Germinal center (tissue), 1 donor: Measurements from ENCODE around the gene TCF7L1.

Source experiments
- DNase-seq: peaks from one replicate; pipeline ENCODE4 v3.0.0; 2012; ENCODE audit warnings: mixed read lengths, low spot score

Gene TCF7L1

DNA sequence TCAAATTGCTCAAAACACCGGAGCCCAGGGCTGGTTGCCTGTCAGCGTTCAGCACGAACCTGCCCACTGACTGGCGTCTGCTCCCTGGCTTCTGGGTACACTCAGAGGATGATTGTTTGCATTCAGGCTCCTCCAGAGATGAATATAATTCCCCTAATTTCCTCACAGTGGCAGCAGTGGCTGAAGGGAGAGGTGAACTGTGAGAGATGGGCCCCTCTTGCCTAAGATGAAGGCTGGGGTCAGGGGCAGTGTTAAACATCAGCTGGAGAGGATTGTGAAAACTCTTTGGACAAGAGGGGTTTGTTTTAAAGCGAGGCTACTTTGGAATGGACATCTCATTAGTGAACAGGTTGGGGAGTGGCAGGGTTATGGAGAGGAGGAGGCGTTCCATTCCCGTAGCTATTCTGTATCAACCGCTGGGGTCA, 31.0 kb downstream of the TCF7L1 start:
- DNase-seq = no peak

DNA sequence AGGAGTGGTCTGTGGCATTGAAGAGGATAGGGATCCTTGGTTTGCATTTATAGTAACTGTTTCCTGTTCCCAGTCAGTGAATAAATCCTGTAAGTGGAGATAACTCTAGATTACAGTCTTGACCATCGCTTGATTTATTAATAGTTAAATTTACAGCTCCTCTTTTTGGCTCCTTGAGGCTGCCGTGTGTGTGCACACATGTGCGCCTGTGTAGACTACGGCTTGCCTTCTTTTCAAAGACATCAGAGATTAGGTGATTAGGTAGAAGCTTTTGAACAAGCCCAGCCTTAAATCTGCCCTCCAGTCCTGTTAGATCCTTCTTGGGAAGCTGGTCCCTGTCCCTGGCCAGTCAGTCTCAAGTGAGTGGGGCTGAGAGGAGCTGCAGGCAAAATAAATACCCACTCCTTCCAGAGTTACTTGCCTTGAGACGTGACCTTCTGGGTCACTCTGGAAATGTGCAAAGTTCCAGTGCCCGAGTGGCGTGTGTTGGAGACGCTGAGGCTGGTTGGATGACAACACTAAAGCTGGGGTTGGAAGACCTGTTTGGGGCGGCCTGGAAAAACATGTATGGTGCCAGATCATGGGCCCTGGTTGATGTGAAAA, 32.0 kb downstream of the TCF7L1 start:
- no peak for DNase-seq

DNA sequence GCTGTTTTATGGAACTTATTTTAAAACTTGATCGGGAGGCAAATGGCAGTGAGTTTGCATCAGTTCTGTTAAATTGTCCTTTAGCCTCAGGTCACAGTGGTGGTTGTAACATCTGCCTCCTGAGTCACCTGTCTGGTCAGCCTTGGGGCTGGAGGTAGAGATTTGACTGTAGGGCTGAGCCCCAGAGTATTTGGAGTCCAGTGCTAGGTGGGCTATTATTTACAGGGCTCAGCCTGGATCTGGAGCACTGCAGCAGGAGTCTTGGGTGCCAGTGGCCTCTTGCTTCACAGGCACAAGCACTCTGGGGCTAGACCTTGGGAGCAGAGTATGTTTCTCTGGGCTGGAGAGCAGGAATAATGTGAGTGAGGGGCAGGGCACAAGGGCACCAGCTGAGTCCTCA, 32.8 kb downstream of the TCF7L1 start:
- no peak for DNase-seq

DNA sequence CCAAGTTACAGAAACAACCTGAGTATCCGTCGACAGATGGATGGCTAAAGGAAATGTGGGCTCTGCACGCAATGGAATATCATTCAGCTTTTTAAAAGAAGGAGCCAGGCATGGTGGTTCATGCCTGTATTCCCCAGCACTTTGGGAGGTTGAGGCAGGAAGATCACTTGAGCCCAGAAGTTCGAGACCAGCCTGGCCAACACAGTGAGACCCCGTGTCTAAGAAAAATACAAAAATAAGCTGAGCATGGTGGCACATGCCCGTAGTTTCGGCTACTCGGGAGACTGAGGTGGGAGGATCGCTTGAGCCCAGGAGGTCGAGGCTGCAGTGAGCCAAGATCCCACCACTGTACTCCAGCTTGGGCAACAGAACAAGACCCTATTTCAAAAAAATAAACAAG, 34.3 kb downstream of the TCF7L1 start:
- no peak for DNase-seq

DNA sequence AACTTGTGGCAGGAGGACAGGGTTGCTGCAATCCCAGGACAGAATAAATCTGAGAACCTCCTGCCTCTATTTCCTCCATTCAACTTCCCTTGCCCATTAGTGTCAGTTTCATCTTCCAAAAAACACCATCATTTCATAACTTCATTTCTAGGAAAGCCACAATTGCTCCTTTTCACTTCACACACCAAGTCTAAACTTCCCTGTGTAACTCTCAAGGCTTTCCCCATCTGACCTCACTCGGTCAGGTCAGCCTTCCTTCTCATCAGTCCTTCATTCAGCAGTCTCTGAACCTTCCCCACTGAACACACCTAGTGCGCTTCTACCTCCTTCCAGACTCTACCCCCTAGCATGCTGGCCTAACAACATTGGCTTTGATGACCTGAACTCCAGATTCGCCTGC, 35.8 kb downstream of the TCF7L1 start:
- DNase-seq = no peak

DNA sequence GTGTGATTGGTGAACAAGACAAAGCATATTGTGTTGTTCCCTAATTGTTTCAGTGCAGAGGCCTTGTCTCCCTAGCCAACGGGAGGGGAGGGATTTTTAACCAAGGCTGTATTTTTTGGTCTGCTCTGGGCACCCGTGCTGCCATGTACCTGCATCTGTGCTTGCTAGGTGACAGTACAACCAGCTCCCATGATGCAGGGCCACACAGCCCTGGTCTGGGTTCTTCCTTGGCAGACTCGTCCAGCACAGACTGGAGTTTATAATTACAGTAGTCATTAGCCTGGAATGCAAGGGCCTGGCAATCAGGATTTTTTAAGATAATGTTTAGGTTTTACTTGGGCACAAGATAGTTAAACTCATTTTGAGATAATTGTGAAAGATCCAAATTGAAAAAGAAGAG, 36.4 kb downstream of the TCF7L1 start:
- DNase-seq = no peak

DNA sequence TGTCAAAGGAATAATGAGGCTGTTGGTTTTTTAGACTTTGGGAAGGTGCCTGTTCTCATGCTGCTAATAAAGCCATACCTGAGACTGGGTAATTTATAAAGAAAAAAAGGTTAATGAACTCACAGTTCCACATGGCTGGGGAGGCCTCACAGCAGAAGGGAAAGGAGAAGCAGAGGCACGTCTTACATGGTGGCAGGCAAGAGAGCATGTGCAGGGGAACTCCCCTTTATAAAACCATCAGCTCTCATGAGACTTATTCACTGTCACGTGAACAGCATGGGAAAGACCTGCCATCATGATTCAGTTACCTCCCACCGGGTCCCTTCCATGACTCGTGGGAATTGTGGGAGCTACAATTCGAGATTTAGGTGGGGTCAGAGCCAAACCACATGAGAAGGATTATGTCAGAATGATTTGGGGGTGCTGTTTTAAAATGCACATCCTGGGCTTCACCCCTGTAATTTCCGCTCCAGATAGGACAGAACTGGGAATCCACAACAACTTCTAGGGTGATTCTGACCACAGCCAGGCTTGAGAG, 37.8 kb downstream of the TCF7L1 start:
- no peak for DNase-seq

DNA sequence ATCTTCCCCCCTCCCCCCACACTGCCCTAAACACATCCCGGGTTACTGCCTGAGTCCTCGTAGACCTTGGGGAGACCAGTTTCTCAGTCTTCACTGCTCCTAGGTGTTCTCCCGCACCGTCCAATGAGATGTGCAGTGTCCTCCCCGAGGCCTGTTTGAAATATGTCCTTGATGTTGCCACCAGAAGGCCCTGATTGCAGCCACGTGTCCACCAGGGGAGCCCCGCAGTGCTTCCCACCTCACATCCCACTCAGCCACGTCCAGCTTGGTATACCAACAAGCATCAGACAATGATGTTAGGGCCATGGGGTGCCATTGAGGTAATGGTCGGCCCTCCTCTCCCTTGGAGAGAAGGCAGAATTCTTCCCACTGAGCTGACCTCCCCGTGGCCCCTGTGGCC, 38.7 kb downstream of the TCF7L1 start:
- no peak for DNase-seq

DNA sequence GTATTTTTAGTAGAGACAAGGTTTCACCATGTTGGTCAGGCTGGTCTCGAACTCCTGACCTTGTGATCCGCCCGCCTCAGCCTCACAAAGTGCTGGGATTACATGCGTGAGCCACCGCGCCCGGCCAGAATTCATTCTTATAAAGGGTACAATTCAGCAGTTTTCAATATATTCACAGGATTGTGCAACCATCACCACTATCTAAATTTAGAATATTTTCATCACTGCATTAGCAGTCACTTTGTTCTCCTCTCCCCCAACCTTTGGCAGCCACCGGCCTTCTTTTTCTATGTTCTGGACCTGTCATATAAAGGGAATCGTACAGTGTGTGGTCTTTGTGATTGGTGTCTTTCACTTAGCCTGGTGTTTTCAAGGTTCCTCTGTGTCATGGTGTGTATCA, 40.7 kb downstream of the TCF7L1 start:
- no peak for DNase-seq

DNA sequence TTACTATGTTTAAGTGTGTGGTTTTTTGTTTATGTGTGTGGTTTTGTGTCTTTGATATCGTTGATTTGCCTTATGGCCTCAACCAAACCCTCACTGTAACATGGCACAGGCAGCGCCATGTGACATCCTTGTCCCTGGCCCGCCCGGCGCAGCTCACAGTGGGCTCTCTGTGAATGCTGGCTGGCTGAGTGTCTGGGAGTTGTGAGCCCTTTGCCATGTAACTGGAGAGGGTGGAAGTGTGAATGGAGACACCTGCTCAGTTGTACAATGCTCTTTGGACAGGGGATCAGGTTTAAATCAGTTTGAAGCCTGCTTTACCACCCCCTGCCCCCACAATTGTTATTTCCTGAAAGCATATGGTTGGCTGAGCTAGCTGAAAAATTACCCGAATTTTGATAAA, 41.8 kb downstream of the TCF7L1 start:
- DNase-seq = no peak

DNA sequence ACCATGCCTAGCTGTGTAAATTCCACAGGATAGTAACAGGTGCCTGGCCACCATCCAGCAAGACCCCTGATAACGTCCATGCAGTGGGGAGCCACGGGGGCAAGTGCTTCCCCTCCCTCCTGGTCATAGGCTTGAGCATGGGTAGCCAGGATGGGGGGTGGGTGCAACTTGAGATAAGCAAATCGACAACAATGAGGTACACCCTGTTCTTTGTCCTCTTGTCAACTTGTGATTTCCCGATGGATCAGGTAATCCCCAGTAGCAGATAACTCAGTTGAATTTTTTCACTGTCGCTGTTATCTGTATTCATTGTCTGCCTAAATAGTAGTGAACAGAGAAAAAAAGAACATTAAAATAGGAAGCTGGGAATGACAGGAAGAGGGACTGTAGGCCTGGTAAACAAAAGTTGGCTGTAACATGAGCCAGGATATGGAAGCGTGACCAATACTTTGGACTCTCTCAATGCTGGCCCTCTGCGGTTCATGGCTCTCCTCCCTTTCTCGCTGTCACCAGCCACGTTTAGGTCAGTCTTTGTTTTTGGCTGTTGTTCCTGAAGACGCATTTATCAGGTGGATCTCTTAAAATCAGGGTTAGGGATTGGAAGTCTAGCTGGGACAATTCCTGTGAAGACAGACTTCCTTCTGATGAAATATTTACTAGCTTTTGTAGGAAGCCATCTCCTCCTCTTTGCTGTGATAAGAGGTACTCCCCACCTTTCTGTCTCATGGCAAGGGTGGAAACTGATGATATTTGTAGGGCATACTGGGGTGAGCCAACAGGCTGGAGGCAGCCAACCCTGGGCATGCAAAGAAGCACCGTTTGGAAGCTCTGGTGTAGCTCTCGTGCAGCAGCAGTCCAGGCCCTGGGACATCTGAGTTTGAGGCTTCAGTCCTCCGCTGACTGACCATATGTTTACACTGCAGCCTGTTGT, 42.4 kb downstream of the TCF7L1 start:
- no peak for DNase-seq

DNA sequence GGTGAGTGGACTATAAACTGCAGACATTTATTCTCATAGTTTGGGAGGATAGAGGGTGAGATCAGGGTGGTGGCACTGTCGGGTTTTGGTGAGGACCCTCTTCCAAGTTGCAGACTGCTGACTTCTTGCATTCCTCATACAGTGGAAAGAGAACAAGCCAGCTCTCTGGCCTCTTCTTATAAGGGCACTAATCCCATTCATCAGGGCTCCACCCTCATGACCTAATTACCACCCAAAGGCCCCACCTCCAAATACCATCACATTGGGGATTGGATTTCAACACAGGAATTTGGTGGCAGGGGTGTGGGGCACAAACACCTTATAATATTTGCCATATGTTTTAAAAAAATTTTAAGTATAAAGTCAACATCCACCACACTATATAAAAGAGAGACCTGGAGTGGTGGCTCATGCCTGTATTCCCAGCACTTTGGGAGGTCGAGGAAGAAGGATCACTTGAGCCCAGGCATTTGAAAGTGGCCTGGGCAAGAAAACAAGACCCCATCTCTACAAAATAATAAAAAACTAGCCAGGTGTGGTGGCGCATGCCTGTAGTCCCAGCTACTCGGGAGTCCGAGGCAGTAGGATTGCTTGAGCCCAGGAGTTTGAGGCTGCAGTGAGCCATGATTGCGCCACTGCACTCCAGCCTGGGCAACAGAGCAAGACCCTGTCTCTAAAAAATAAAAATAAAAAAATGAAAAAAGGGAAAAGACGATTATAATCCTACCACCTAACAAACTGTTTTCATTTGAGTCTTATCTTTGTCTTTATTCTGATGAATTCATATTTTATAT, 44.0 kb downstream of the TCF7L1 start:
- no peak for DNase-seq

DNA sequence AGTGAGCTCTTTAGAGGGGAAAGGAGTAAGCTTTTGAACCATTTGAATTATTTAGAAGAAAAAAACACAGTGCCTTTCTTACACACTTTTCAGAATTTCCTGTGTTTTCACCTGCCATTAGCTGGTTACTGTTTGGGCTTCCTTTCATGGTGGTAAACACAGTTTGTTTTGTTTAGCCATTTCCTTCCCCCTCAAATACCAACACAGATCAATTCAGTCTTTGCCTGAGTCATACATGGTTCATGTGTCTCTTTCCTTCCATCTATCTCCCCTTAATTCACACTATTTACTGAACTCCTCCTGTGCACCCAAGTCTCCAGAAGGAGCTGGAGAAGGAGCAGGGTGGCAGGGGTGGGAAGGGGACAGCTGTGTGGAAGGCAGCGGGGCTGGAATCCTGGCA, 45.0 kb downstream of the TCF7L1 start:
- DNase-seq = no peak

DNA sequence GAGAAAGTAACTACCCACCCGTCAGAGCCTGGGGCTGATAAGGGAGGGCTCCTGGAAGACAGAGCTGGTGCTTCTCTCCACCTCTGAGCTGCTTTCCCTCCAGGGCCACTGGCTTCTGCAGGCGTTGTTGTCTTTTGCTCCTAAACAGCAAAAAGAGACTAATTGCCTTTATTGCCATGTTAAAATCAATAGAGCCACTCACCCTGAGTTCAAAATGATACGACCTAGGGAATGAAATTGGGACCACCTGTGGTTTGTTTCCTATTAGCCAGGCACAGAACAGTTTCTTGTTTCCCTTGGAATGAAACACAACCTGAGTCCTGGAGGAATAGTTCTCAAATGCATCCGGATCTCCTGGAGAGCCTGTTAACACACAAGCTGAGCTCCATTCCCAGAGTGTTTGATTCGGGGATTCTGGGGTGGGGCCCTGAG, 45.8 kb downstream of the TCF7L1 start:
- DNase-seq = no peak

DNA sequence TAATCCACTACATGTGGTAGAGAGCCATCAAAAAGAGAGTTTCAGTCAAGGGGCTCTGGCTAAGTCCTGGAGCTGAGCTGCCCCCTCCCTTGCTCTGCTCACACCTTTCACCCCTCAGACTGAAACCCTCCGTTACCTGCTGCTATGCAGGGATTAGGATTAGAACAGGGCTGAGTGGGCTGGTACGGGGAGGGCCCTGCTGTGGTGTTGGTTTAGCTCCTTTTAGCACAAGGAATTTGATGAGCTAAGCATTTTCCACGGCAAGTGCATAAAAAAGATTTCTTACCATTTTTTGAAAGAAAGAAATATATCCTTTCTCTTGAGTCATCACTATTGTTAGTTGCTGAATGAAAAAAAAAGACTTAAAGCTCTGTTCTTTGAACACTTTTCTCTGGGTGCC, 46.3 kb downstream of the TCF7L1 start:
- no peak for DNase-seq

DNA sequence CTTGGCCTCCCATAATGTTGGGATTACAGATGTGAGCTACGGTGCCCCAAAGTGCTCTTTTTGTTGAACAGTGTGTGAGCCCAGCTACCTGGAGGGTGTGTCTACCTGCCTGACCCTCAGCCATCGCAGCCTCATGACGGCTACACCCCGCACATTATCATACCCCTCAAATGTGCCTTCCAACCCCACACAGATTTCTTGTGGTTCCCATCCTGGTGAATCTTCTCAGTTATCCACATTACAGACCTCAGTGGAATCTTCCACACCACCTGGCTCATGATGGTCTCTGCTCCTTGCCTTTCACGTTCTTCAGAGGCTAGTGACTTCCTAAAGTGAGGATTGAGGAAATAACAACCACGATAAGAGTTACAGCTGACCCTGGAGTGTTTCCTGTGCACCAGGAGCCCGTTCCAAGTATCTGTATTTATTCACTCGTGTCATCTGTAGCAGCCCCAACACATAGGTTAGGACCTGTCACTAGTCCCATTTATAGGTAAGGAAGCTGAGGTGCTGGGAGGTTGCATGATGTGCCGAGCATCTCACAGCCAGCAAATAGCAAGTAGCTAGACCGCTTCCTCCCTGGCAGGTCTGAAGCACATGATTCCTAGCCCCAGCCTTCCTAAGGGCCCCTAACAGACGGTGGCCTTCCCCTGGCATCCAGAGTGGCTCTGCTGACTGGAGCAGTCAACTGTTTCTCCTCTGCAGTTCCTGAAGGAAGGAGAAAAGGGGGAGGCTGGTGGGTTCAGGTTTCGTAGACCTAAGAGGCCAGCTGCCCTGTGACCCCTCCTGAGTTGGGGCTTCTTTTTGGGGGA, 47.3 kb downstream of the TCF7L1 start:
- no peak for DNase-seq

DNA sequence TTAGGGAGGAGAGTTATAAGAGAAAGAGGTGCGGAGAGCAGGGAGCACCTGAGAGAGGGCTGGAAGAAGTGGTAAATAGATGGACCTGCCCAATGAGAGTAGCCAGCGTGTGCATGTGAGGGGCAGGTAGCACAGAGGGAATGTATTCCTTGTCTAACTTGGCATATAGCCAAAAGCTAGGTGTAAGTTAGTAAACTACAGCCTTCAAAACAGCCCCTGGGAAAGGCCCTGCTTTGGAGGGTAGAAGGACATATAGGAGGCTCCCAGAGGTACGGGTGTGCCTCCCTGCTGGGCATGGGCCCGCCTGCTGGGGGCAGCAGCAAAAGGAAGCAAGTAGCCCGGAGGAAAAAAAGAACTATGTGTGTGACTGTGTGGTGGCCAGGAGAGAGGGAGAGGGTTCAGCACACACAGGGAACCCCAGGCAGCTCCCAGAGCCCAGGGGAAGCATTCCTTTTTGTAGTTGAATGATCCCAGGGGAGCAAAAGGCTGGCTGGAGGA, 48.0 kb downstream of the TCF7L1 start:
- DNase-seq = no peak

DNA sequence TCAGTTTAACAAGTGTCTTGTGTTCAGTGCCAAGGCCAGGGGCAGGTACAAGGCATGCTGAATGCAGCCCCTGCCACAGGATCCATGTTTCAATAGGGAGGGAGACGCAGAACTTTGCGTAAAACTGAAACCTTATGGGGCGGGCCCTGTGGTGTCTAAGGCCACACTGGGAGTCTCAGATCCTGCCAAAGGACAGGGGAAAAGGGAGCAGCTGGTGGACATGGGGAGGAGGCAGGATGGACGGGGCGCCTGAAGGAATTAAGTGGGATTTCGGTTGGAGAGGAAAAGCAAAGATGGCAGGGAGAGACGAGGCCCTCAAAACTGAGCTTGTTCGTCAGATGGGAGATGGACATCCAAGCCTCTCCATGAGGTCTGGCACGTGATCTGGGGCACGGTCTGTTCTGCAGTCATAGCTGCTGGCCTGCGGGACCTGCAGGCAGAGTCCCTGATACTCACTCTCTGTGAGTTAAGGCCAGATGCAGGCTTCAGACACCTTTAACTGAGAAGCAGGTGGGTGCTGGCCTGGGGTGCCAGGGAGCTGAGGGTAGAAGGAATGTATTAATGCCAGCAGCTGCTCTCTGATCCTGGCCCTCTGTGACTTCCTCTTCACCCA, 48.8 kb downstream of the TCF7L1 start:
- no peak for DNase-seq

DNA sequence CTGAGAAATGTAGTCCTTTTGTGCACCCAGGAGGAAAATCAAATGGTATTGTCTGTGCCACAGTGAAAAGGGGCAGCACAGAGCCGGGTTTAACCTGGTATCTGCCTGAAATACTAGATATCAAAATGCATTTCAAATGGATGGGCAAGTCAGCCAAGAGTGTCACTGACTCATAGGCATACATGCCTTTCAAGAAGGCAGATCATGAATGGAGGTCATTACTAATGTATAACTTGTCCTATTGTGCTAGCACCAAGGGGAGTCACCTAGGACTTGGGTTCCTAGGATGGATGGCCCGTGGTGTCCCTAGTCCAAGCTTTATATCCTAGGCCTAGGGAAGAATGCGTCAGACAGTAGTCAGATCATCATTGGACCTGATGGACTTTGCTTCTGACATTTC, 49.9 kb downstream of the TCF7L1 start:
- no peak for DNase-seq

DNA sequence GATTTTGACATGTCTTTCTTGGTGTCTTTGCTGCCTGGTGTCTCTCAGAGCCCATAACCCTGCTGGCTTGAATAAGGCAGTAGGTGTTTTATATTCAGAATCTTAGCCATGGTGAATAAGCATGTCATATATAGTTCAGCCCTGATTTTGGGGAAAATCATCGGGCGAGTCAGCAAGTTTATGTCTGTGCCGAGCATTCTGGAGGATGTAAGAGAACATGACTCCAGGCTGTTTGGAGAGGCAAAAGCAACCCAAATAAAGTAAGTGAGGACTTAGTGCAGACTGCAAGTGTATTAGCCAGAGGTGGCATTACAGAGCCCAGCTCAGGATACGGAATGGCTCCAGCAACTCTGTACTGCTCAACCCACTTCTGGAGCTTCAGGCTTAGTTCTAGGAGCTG, 50.3 kb downstream of the TCF7L1 start:
- no peak for DNase-seq

DNA sequence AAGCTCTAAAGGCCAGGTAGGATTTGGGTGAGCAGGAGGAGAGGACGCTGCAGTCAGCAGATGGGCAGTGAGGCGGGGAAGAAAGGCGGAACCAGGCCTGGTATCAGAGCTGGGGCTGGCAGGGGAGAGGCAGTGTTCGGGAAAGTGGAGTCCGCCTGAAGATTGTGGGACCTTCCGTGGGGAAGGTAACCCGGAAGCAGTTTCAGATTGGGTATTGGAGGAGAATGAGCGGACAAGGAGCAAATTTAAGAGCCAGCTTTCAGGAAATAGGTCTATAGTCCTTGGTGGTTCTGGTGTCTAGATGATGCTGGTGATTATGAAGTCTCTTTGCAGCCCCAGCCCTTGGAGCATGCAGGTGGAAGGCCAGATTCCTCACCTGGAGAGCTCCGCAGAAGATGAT, 51.0 kb downstream of the TCF7L1 start:
- no peak for DNase-seq
